Cardiac septum (tissue), 1 donor: ENCODE results near the gene TOP2B. TPM values are rescaled to one million over a fixed set of nuclear protein-coding genes. Genes with fewer than 3 reads are reported as not detected.

Source experiments
- DNase-seq: peaks from one replicate; pipeline ENCODE4 v3.0.0-alpha.2; 2020; ENCODE audit warnings: low spot score
- intact Hi-C: fragments of 100-400 bp; cut with DNase I; formaldehyde crosslinking; loops from one replicate; pipeline ENCODE4 v1.14.0; 2022
- total RNA-seq: library from RNA; stranded (reverse); fragmentation: NEBNext Ultra II Directional; extraction: Animal tissue kit (Norgen Biotek cat#: 25700); gene quantifications from one replicate; pipeline ENCODE4 v1.2.1, GENCODE V29; 2021
- donor health status: DM: no; HTN: no; CAD: no.

The TOP2B gene
- total RNA-seq, 1 donor from 2014 or later = 108 TPM

DNA sequence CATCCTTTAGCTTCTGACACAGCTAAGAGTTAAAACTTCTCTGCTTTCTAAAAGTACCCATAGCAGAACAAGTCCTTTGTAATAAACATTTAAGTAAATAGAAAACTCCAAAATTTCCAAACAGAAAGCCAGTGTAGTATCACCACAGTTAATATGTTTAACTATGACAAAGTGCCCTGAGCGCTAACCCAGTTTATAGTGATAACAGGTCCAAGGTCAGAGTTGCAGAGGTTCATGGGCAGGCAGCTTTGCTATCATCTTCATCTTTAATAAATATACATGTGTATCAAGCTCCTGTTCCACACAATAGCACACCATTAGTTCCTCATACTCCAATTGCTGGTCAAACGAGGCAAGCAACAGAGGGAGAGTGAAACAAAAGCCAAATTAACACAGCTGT lies 12.4 kb upstream of the TOP2B start:
- intact Hi-C loops = no loop called here
- no peak for DNase-seq

DNA sequence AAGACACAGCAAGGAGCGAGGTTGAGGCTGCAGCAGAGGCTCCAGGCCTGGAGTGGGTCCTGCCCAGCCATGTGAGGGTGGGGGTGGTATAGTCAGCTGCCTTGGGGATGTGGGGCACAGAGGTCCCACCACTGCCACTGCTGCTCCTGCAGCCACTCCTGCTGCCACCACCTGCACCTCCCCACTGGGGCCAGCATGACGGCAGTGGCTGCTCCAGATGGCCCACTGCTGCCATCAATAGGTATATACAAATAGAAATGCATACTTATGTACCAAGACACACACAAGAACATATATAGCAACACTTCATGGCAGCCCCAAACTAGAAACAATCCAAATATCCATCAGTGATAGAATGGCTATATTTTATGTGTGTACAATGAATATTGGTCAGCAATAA lies 10.0 kb upstream of the TOP2B start:
- intact Hi-C loops = no loop called here
- DNase-seq = no peak

DNA sequence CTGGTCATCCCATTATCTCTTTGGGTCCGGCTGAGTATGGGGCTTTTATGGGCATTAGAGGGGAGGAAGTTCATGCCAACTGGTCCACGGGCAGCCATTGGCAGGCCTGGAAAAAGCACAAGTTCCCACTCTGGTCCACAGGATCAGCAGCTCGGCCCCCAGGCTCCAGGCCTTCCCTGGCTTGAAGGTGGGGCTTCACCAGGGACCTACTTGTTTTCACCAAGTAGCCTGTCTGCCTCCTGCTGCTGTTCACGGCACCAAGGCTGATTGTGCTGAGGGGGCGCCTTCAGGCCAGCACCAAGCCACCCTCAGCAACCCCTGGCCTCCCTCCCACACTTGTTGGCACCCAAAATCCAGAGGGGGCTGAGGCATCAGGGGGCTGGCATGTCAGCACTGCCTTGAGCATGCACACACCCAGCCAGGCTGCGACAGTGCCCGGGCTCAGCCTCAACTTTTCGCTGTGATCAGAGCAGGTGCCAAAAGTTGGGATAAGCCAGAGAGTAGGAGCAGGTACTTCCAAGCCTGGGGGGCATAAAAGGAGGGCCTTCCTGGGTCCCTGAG lies 9.1 kb upstream of the TOP2B start:
- intact Hi-C loops = no loop called here
- DNase-seq = no peak

DNA sequence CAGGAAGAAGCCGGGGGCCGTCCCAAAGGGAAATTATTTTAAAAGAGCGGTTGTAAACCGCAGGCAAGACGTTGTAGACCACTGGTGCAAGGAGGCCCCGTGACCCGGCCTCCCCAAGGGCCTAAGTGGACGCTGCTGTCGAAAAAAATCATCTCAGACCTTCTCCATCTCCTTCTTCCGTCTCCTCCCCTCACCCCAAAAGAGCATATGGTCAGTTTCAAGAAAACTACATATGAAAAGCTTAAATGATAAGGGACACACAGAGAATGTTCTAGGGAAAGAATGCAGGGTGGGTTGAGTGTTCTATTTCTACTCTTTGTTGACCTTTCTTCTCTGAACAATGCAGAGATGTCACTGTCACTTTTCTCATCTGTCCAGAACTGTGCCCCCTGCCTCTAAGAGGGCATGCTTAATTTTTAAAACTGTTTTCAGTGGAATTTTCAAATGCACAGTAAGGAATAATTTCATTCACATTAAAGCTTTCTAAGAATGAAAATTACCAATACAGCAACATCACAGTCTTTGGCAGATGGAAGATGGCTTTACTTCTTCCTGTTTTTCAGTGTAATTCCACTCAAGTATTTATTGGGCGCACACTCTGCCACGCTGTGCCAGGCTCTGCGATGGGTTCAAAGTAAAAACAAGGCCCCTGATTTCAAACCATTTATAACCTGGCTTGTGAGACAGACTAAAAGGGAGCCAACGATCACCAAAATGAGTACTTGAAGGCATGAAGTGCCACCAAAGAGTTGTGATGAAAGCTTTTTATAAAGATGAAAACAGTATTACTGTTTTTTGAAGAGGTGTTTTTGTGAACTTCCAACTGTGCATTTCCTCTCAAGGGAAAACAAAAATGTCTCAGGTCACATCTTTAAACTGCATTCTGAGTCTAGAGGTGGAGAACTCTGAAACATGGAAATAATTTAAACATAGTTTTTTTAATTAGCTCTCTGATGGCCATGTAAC lies 891 bp upstream of the TOP2B start:
- DNase-seq = no peak
- intact Hi-C loops = loop anchor here (1.0 to 10.0 kb wide), 2 partner anchors 118 to 439 kb away; partner anchors contain the start of gene NGLY1

DNA sequence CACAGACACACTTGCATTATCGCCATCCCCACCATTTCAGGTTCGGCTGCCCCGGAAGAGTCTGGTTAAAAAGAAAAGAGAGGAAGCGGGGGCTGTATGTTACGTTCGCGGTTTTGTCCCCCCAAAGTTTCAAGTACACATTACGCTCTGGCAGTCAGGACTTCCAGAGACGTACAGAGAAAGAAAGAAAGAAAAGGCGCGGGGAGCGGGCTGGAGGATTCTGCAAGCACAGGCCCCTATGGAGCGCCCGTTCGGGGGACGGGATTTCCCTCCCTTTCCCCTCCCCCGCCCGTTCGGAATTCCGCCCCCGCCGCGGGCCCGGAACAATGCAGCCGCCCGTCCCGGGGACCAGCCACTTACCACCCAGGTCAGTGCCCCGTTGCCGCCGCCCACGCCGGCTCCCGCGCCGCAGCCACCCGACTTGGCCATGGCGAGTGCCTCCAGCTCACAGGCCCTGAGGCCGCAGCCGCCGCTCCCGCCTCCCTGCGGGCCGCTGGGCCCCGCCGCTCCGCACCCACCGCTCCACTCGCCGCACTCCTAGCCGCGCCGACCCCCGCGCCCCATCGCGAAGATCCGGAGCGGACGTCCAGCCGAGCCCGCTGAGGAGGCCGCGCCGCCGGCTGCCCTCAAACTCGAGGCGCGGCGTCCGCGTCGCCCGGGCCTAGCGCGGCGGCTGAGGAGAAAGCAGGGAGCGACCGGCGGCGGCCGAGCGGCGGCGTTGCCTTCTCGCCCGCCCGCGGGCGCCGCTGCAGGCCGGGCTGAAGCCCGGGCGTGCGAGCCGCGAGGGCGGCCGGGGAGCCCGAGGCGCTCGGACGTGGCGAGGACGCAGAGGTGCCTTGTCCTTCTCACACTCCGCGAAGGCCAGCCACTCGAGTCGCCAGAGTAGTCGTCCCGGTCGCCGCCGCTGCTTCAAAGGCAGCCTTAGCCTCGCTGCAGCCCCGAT lies 567 bp downstream of the TOP2B start:
- DNase-seq = peak; percentile 89
- intact Hi-C loops = loop anchor here (10.0 kb wide), 1 partner anchor 441 kb away; no protein-coding TSS in a partner anchor

DNA sequence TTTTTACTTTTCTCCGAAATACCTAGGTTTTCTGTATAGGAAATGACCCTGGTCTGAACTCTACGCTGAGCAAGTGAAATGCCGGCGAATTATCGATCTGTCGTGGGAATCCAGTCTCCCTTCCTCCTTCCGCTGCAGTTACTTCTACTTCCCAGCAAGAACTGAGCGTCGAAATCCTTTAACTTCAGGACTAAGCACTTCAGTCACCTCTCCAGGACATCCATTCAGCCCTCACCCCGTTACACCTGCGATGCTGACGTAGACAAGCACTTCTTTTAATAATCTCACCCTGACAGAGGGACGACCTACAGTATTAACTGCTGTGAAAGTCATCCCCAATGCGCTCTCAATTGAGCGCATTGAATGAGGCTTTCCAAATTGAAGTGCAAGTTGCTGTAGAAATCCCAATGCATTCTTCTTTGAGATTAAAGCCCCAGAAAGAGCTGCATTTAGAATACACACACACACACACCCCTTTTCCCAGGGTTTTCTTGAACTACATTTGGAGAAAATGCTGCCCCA lies 1.3 kb downstream of the TOP2B start:
- intact Hi-C loops = loop anchor here (10.0 kb wide), 1 partner anchor 441 kb away; no protein-coding TSS in a partner anchor
- DNase-seq = no peak

DNA sequence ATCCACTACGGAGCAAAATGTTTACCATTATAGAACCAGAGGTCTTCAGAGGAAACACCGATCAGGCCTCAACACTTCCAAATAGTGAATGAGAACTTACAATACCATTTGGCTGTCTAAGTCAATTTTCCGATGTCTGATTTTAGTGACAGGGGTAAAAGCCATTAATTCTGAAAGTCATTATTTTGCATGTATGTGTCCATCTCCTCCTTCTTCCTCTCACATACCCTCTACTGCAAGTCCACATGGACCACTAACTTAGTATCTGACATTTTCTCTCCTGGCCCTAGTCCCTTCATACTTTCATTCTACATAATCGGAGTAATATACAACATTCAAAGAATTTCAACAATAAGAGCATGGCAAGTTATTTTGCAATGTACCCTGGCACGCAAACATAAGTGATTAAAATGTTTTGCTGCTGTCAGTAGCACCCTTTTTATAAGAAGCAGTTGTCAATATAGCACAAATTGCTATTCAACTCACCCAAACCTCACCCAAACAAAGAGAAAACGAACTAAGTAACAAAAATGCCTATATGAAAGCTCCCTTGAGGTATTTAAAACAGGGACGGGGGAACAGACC lies 1.9 kb downstream of the TOP2B start:
- intact Hi-C loops = loop anchor here (10.0 kb wide), 1 partner anchor 442 kb away; no protein-coding TSS in a partner anchor
- no peak for DNase-seq

DNA sequence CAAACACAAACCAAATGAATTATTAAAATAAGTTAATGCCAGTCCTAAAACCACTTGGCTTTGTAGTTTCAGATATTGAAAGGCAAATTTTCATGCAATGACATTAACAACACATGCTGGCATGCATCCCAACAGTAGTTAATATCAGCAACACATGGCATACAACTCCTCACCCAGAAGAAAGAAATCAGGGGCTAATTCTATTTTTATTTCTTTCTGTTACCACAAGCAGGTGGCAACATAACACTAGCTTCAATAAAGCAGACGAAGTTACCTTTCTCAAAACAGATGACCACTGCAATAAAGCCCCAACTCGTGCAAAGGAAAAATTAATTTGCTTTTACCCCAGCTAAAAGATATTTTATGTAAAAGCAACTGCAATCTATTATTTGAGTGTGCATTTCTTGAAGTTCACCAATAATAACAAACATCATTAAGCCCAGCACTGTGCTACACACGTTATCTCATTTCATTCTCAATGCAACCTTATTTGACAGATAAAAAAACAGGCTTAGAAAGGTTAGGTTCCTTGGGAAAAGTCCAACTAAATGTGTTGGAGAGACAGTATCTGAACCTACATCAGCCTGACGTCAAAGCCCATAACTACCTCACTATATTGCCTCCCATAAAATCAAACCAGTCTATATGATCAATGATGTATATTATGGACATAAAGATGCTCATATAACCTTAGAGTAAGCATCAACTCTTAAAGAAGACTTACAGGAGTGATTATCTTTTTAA lies 2.8 kb downstream of the TOP2B start:
- intact Hi-C loops = loop anchor here (10.0 kb wide), 1 partner anchor 443 kb away; no protein-coding TSS in a partner anchor
- DNase-seq = no peak

DNA sequence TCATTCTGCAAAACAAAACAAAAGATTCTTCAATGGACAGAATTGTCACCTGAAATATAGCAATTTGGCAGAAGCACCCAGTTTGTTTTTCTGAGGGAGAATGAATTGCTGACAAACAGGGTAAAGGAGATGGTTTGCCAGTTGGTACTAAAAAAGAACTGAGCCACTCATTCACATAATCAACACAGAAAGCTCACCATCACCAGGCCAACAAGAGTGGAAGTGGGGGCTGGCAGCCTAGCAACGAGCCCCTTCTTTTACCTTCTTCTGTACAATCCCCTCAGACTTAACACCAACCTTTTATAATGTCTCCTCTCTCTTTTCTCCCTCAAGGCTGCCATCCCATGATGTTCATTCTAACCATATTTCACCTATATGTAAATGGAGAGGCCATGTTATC lies 5.9 kb downstream of the TOP2B start:
- no peak for DNase-seq
- intact Hi-C loops = no loop called here

DNA sequence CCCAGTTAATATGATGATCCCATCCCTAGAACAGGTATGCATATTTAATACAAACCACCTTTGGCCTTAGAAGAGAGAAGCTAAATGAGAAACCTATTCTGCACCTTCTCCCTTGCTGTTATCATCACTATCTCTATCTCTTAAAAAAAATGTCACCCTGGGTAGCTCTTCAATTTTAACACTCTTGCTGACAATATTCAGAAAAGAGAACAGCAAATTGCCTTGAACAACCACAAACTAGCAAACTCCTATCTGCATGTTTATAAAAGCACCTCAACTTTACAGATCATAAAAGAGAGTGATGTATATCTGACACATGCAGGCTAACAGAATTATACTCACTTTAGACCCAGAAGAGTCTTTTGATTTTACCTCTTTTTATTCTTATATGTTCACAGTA lies 7.4 kb downstream of the TOP2B start:
- no peak for DNase-seq
- intact Hi-C loops = no loop called here

DNA sequence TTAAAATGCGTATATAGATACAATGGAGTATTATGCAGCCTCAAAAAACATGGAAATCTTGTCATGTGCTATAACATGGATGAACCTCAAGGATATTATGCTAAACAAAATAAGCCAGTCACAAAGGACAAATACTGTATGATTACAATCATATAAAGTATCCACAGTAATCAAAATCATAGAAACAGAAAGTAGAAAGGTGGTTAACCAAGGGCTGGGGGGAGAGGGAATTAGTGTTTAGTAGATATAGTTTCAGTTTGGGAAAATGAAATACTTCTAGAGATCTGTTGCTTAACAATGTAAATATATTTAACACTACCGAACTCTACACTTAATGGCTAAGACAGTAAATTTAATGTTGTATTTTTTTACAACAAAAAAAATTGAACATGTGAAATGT lies 9.0 kb downstream of the TOP2B start:
- no peak for DNase-seq
- intact Hi-C loops = no loop called here

DNA sequence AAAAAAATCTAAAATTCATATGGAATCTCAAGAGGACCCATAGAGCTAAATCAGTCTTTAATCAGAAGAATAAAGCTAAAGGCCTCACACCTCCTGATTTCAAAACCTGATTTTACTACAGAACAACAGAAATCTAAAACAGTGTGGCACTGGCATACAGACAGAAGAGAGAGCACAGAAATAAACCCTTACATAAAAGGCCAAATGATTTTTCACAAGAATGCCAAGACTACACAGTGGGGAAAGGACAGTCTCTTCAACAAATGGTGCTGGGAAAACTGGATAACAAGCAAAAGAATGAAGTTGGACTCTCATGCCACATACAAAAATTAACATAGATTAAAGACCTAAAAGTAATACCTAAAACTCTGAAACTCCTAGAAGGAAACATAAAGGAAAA lies 10.1 kb downstream of the TOP2B start:
- intact Hi-C loops = no loop called here
- DNase-seq = no peak

DNA sequence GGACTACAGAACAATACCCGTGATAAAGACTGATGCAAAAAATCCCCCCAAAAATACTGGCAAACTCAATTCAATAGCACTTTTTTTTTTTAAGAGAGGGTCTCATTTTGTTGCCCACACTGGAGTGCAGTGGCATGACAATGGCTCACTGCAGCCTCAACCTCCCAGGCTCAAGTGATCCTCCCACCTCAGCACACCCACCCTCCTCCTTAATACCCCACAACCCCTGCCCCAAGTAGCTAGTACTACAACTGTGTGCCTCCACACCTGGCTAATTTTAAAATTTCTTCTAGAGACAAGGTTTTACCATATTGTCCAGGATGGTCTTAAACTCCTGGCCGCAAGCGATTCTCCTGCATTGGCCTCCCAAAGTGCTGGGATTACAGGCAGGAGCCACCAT lies 11.4 kb downstream of the TOP2B start:
- DNase-seq = no peak
- intact Hi-C loops = no loop called here

DNA sequence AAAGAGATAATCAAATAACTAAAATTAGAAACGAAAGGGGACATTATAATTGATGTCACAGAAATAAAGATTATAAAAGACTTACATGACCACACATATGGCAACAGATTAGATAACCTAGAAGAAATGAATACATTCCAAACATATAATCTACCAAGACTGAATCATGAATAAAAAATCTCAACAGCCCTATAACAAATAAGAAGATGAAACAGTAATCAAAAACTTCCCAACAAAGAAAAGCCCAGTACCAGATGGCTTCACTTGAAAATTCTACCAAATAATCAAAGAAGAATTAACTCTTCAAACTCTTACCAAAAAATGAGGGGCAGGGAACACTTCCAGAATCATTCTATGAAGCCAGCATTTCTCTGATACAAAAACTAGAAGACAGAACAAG lies 11.8 kb downstream of the TOP2B start:
- intact Hi-C loops = no loop called here
- no peak for DNase-seq

DNA sequence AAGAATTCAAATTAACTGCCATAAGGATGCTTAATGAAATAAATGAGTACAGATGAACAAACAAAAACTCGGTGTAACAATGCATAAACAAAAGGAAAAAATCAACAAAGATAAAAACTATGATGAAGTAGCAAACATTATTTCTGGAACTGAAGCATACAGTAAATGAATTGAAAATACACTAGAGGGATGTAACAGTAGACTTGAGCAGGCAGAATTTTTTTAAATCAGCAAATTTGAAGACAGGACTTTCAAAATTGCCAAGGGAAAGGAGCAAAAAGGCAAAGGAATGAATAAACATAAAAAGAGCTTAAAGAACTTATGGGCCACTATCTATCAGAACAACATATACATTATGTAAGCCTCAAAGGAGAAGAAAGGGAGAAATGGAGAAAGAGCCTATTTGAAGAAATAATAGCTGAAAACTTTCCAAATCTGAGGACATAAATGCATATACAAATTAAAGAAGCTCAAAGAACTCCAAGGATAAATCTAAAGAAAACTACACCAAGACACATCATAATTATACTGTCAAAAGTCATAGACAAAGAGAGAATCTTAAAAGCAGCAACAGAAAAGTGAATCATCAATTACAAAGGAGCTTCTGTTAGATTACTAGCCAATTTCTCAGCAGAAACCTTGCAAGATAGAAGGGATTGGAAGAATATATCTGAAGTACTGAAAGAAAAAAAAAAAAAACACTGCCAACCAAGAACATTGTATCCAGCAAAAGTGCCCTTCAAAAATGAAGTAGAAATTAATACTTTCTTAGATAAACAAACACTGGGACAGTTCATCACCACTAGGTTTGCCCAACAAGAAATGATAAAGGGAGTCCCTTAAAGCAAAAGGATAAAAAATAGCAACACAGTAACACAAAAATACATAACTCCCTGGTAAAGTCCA lies 15.5 kb downstream of the TOP2B start:
- intact Hi-C loops = loop anchor here (1.0 to 10.0 kb wide), 2 partner anchors 208 to 1066 kb away; no protein-coding TSS in a partner anchor

DNA sequence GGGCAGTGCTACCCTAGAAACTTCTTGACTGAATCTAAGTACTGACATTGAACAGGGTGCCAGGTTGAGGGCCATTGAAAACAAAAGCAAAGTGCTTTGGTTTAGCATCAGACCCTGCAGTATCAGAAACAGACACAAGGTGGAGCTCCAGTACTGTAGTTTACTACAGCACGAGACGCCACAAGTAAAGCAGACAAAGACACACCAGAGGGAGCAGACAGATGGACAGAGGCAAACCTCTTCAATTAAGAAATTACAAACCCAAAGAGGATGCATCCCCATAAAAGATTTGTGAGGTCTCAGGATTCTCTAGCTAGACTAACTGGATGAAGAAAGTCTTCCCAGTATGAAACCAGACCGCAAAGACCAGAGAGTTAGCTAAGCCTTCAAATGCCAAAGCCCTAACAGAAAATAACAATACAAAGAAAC lies 16.6 kb downstream of the TOP2B start:
- intact Hi-C loops = loop anchor here (1.0 to 10.0 kb wide), 2 partner anchors 209 to 1067 kb away; no protein-coding TSS in a partner anchor
- DNase-seq = peak; percentile 73

More for the DNA sequence above, 15.5 kb downstream of the TOP2B start:
- DNase-seq = no peak

DNA sequence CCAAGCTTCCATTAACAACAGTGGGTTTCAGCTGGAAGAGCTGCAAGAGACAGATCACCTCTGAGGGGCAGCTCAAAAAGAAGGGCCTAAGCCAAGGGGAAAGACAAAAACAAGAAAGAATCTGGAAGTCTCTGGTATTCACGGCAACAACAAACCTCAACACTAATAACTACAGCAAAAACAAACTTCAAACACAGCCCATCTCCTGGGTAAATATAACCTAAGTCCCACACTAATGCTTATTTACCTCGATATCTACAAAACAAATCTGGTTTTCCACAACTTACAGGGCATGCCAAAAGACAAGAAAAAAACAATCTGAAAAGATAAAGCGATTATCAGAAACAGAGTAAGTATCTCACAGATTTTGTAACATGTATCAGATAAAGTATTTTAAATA lies 29.7 kb downstream of the TOP2B start:
- DNase-seq = no peak
- intact Hi-C loops = no loop called here
